Activated CD8-positive, alpha-beta memory T cell treated with anti-CD3 and anti-CD28 coated beads, Interleukin-2, amount 50 U/mL, for 1 hour (primary cell): ENCODE measurements around the gene HIPK2.

ENCODE experiments used
- DNase-seq: peaks from one replicate; pipeline ENCODE4 v3.0.0-alpha.2; 2020; ENCODE audit errors: extremely low read depth

HIPK2 gene

GRCh38 chr7:139695051-139695450, 82.7 kb downstream of the HIPK2 start:
- DNase-seq = no peak

DNA sequence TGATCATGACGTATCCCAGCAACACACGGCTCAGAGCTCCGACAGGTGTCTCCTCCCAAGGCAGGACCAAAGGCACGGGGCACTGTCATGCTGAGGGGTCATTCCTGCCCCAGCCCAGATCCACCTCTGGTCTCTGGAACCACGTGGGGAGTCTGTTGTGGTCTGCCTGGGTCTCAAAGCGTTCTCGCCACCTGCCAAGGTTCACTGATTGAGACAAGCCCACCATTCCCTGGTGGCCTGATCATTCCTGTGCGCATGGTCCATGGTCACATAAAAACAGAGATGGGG, 83.5 kb downstream of the HIPK2 start:
- no peak for DNase-seq

- DNase-seq = no peak
These were observed 84.0 kb downstream of the HIPK2 start for GRCh38 chr7:139693651-139694388.

- DNase-seq = no peak
These were observed 85.1 kb downstream of the HIPK2 start for GRCh38 chr7:139692723-139693122.

DNA sequence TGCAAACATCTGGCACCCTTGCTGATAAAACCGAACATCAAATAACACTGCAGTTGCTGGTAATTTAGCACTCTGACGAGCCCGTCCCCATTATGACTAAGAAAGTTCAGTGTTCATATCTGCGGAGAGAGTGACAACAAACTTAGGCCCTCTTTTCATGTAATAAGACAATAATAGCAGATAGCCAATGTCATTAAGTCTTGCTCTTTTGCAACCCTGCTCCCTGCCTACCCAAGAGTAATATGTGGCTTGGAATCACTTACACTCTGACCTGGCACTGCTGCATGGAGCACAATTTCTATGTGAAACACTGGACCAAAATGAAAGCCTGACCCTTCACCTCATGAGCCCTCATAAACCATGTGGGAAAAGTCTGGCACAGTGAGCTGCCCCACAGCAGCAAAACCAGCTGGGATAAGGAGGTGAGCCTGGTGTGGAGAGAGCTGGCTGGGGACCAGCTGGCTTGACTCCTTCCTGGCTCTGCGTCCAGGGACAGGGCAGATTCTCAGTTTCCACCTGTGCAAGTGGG, 86.5 kb downstream of the HIPK2 start:
- no peak for DNase-seq

DNA sequence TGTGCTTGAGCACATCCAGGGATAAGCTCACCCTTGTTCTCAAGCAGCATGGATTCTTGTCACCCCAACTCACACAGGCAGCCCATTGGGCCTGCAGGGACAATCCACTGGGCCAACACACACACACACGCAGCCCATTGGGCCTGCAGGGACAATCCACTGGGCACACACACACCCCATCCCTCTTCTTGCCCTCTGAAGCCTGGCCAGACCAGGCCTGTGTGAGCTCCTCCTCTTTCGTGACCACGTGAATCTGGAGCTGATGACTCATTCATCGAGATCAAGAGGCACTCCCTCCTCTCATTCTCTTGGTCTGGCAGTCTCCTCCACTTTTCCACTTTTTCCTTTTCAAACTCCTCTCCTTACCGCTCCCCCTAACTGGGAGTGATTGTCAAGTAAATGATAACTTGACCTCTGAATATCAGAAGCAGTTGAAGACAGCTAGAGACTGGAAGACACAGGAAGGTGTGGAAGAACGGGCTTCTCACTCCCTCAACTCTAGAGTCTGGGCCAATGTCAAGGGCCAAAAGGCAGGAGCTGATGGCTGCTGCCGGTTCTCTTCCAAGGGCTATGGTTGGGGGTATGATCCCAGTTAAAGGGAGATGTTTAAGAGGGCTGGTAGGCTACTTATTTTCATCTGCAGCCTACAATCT, 89.7 kb downstream of the HIPK2 start:
- no peak for DNase-seq

GRCh38 chr7:139687211-139687954, 90.4 kb downstream of the HIPK2 start:
- DNase-seq = no peak

- no peak for DNase-seq
These were observed 94.5 kb downstream of the HIPK2 start for GRCh38 chr7:139683137-139683921.

DNA sequence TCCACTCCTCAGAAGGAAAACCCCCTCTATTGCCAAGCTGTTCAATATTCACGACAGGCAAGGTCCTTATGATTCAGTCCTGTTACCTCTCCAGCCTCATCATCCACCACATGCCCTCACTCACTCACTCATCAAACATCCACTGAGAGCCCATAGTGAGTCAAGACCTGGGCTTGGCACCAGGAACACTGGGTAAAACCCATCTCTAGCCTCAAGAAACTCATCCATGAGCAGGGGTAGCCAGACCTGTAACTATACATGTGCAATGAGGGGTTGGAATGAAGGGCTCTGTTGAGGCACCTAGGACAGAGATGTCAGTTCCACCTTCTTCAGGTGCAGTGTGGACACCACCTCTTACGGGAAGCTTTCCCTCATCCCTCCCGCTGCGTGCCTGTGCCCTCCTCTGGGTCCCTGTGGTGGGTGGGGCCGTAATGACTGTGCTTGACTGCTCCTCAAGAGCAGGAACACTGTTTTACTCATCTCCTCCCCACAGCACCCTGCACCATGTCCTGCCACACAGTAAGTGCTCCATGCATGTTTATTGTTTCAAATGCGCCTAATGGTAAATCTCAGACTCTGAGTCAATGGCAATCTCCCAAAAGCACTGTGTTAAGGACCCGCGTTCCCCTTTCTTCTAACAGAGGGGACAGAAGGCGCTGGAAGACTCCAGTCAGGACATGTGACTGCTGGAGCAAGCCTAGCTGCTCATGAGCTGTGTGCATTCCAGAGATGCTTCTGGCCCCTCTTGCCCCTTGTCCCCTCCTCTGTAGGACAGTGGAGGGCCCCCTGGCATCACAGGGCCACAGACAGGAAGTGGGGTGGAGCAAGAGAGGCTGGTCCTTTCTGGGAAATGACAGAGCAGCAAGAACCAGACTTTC, 95.4 kb downstream of the HIPK2 start:
- no peak for DNase-seq

GRCh38 chr7:139681812-139682135, 96.0 kb downstream of the HIPK2 start:
- no peak for DNase-seq

DNA sequence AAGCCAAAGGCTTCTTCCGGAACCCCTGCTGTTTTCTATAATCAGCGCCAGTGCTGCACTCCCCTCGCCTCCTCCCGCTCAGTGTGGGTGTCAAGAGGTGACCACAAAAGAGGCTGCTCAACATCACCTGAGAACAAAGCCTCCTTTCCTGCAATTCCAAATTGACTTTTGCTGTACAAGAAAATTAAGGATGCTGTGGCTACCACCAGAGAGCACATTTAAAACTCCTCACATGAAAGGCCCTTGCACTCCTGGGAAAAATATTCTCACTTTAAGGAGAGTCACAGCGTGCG, 96.4 kb downstream of the HIPK2 start:
- DNase-seq = no peak

DNA sequence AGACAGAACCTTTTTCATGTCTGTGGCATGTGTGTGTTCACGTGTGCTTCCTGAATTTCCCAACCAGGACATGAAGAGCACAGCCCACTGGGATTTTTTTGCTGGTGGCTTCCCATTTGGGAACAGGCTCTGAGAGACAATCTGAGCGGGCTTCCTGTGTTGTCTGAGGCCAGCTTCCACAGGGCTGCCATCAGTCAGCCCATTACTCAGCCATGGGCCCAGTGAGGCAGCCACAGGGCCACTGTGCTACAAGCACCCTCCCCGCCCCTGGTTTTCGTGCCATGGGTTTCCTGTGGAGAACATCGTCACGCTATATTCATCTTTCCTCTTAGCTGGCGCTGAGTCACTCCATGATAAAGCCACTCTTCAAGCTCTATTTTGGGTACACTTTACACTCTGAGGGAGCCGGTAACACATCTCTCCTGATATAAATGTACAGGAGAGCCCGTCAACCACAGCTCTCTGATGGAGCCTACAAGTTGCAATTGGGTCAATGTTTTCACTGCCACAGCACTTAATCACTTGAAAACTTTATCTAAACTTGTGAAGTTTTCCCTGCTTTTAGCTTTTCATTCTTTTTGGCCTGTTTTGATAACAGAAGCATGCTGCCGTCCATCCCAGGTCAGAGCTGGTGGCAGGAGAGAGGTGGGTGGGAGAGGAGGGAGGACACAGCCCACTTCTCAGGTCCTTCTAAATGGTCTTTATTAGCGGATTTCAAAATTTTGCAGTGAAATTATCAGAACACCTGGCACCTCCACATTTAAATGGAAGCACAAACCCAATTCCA, 96.9 kb downstream of the HIPK2 start:
- peak; percentile 4 for DNase-seq

GRCh38 chr7:139679731-139680594, 97.8 kb downstream of the HIPK2 start:
- no peak for DNase-seq

GRCh38 chr7:139676390-139676789, 101.4 kb downstream of the HIPK2 start:
- no peak for DNase-seq

DNA sequence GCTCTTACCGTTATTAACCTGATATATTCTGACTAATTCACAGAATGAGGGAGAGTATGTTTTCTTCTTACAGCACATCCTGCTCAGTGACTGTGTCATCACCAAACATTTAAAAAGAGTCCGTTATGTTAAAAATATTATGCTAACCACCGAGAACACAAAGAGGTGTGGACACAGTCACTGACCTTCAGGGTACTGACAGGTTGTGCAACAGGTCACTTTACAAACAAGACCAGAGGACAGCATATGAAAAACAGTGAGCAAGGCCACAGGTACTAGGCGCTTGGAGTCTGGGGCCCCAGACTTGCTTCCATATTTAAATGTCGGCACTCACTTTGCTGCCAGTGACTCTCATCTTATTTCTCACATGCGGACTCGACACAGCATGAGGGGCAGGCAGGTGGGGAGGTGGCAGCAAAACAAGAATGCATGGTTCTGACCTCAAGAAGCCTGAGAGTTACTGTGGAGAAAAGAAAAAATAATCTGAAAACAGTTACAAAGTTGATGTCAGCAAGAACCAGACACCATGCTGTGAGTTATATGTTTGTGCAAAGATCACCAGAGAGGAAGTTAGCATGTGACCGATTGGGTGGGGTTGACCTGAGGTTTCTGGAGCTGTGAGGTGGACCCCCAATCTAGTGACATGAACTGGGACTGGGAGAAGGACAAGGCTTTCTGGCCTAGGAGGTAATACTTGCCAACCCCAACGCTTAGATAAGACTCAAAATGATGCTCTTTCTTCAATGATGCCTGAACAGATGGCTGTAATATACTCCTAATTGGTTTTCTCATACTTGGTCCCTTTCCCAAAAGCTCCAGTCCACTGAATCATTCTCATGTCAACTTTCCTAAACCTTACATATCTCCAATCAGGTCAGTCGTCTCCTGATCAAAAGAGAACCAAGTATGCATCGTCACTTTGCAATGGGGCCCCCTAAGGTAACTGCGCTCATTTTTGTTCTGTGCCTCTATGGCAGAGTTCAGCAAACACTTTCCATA, 102.4 kb downstream of the HIPK2 start:
- DNase-seq = no peak

DNA sequence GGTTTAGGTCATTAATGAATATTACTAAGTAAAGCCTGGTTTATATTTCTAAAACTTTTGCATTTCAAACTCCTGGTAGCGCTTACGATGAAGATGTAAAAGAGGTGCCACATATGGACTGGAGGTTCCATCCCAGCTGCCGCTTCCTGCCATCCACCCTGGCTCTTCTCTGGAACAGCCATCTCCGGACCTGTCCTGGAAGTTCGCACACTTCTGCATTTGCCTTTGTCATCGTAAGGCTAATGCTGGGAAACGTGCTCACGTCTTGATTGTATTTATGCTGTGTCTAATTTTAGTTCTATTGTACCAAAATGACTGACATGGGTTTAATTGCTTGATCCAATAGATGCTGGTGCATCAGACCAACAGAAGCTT, 103.1 kb downstream of the HIPK2 start:
- no peak for DNase-seq

- no peak for DNase-seq
These were observed 103.5 kb downstream of the HIPK2 start for GRCh38 chr7:139674341-139674740.

GRCh38 chr7:139673762-139674161, 104.0 kb downstream of the HIPK2 start:
- DNase-seq = no peak
